ENCODE results near the gene FHOD3. TPM values are rescaled to one million over a fixed set of nuclear protein-coding genes. Genes with fewer than 3 reads are reported as not detected.

Gene FHOD3
- total and polyA plus RNA-seq, 9 of the 15 experiments (the other 6 are each of a cell fraction or from before 2014, with no cell fraction given): 0.11 TPM; not detected in 8

- TF ChIP-seq REST (IDR thresholded peaks at IDR 0.05; ENCODE audit: borderline replicate concordance) (peak; percentile 93), REST (CRISPR knock-in tag; IDR thresholded peaks at IDR 0.05; ENCODE audit: low read depth) (no peak), BRF2 (IDR thresholded peaks at IDR 0.05; ENCODE audit: borderline replicate concordance, insufficient read depth, insufficient read length) (no peak), CC2D1A (IDR thresholded peaks at IDR 0.05) (peak; percentile 63; the same call in 1 of the 2 replicates), E4F1 (CRISPR knock-in tag; IDR thresholded peaks at IDR 0.05; ENCODE audit: borderline replicate concordance) (no peak), RAD21 (CRISPR knock-in tag; conservative IDR thresholded peaks at IDR 0.05 in 1 of 2, IDR thresholded peaks at IDR 0.05 in 1 of 2) (peak; percentile 98 to 100), HOXB6 (CRISPR knock-in tag; IDR thresholded peaks at IDR 0.05; ENCODE audit: borderline replicate concordance) (no peak), KAT7 (CRISPR knock-in tag; IDR thresholded peaks at IDR 0.05; ENCODE audit: borderline replicate concordance) (no peak), E2F1 (CRISPR knock-in tag; IDR thresholded peaks at IDR 0.05) (no peak), MAFK (IDR thresholded peaks at IDR 0.05; ENCODE audit: low read length) (no peak), DIDO1 (tag; IDR thresholded peaks at IDR 0.05; ENCODE audit: low read depth) (no peak), ZNF212 (CRISPR knock-in tag; IDR thresholded peaks at IDR 0.05) (no peak)
Measured at GRCh38 chr18:36284671-36285295, 12.7 kb upstream of the FHOD3 start (continued).

Data from K562 (cell line).